Suprapubic skin (tissue), 4 donors: ENCODE results near the gene MUSK. TPM values are rescaled to one million over a fixed set of nuclear protein-coding genes. Genes with fewer than 3 reads are reported as not detected.

Experiments
- DNase-seq, 2 donors: peaks; one replicate each; pipeline ENCODE4 v3.0.0-alpha.2; 2019; ENCODE audit warnings: low spot score in 2 of 2
- H3K27ac ChIP-seq: fragments of 200-600 bp; sonication (generic); one replicate; pipeline ENCODE4 v1.5.1; 2019
- H3K27me3 ChIP-seq: fragments of 200-600 bp; sonication (generic); one replicate; pipeline ENCODE4 v1.5.1; 2019
- H3K36me3 ChIP-seq: fragments of 200-600 bp; sonication (generic); one replicate; pipeline ENCODE4 v1.5.1; 2019
- H3K4me1 ChIP-seq: fragments of 200-600 bp; sonication (generic); one replicate; pipeline ENCODE4 v1.5.1; 2019
- H3K4me3 ChIP-seq: fragments of 200-600 bp; sonication (generic); one replicate; pipeline ENCODE4 v1.5.1; 2019; ENCODE audit warnings: mild to moderate bottlenecking
- H3K9me3 ChIP-seq: fragments of 200-600 bp; sonication (generic); one replicate; pipeline ENCODE4 v1.5.1; 2019
- CTCF ChIP-seq, 2 donors: fragments of 200-600 bp in 1 of 2; fragments of 450-650 bp in 1 of 2; sonication (generic) in 1 of 2; IDR thresholded peaks; one replicate each; pipeline ENCODE4 v1.5.1; 2016 to 2019; ENCODE audit warnings: antibody characterized with exemption in 2 of 2, mild to moderate bottlenecking in 1 of 2, moderate library complexity in 1 of 2
- EP300 ChIP-seq: sonication (generic); formaldehyde crosslinking; IDR thresholded peaks from one replicate; pipeline ENCODE4 v1.6.1; 2017; ENCODE audit warnings: antibody characterized with exemption
- POLR2A ChIP-seq, 2 donors: fragments of 450-650 bp; IDR thresholded peaks; one replicate each; pipeline ENCODE4 v1.6.1; 2017; ENCODE audit warnings: antibody characterized with exemption in 2 of 2, mild to moderate bottlenecking in 2 of 2, moderate library complexity in 2 of 2
- POLR2AphosphoS5 ChIP-seq, 3 donors: sonication (generic); formaldehyde crosslinking; IDR thresholded peaks; one replicate each; pipeline ENCODE4 v1.6.1; 2017; ENCODE audit warnings: antibody characterized with exemption in 3 of 3
- WGBS: methylation state at CpG from one replicate; pipeline ENCODE4 v1.1.5; 2018; 5-methylcytosine and 5-hydroxymethylcytosine counted together
- total RNA-seq, 4 donors: library from RNA; depleted of rRNA; stranded (reverse); fragments of >200 nt; gene quantifications; one replicate each; pipeline ENCODE4 v1.1.0, GENCODE V29; 2016

Gene MUSK
- total RNA-seq, 4 donors from 2014 or later: 0.45 to 1.5 TPM; not detected in 2

DNA sequence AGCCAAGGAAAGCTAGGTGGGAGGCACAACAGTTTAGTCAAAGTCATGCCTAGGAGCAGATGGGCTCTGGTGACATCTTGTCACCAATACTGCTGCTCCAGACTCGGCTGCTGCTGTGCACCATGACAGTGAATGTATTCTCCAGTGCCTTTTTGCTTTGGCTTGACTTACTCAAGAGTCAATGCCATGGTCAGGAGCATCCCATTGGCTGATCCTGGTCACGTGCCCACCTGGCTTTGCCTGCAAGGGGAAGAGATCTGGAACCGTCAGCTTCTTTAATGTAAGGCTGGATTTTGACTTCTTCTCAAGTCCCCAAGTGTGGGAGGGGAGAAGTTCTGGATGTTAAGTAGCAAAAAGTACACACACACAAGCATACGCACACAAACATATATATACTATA lies 19.9 kb upstream of the MUSK start:
- H3K36me3 ChIP-seq: no peaks in the 10 kb centered on the region
- no peaks in the 10 kb centered on the region for H3K27me3 ChIP-seq
- no peak overlapping the region for H3K4me3 ChIP-seq
- peak overlapping the region; percentile 53 for H3K27ac ChIP-seq
- WGBS: 93% methylated on average over 4 of the region's 4 CpGs
- H3K9me3 ChIP-seq: no peaks in the 10 kb centered on the region
- TF ChIP-seq POLR2A (IDR thresholded peaks at IDR 0.05) (no peak), EP300 (no peak), CTCF (IDR thresholded peaks at IDR 0.05) (no peak), POLR2AphosphoS5 (IDR thresholded peaks at IDR 0.05) (no peak)
- DNase-seq: no peak
- peaks cover 3% of the 10 kb centered on the region for H3K4me1 ChIP-seq

DNA sequence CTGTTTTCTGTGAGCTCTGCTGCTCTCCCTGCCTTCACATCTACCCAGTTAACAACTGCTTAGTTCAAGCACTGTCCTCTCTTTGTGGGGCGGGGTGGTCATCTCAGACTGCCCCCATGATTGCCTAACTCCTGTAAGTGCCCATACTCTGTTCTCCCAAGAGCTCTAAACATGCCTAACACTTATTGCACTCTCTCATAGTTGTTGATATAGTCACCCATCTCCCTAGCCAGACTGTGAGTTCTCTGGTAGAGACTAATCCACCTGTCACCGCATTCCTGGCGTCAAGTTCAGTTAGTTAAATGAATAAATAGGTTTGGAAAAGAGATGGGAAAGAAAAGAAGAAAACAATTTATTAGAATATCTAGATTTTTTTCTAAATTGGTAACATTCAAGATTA lies 18.3 kb upstream of the MUSK start:
- Histone ChIP-seq H3K9me3 (no peaks in the 10 kb centered on the region), H3K4me1 (peaks cover 3% of the 10 kb centered on the region), H3K27ac (peak overlapping the region; percentile 78), H3K27me3 (no peaks in the 10 kb centered on the region), H3K36me3 (no peaks in the 10 kb centered on the region), H3K4me3 (no peak overlapping the region)
- TF ChIP-seq EP300 (no peak), POLR2AphosphoS5 (IDR thresholded peaks at IDR 0.05) (peak in 1 of 3 donors; percentile 12)
- peak in 1 of 2 donors; percentile 65 for DNase-seq
- 82% methylated on average over 3 of the region's 3 CpGs for WGBS

DNA sequence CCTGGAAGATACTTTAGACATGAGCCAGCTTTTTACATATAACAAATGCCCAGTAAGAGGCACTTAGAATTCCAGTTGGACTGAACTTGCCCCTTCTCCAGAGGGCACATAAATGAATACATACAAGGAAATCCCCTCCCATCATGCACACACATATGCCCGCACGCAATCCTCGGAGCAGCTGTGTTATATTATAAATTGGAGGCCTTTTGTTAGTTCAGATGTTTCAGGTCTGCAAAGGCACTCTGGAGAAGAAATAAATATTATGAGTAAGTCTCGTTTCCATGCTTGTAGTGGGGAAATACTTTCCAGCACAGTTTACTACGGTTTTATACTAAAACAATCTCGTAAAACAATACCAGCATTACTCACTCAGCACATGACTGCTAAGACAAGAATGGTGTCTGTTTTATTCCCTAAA lies 17.6 kb upstream of the MUSK start:
- Histone ChIP-seq H3K27ac (peak overlapping the region; percentile 81), H3K27me3 (no peaks in the 10 kb centered on the region), H3K4me3 (no peak overlapping the region), H3K9me3 (no peaks in the 10 kb centered on the region), H3K36me3 (no peaks in the 10 kb centered on the region), H3K4me1 (peaks cover 3% of the 10 kb centered on the region)
- peak in 1 of 2 donors; percentile 71 for DNase-seq
- WGBS: 55% methylated on average over 6 of the region's 6 CpGs
- TF ChIP-seq POLR2AphosphoS5 (IDR thresholded peaks at IDR 0.05) (peak in 1 of 3 donors; percentile 42), POLR2A (IDR thresholded peaks at IDR 0.05) (no peak)

- H3K9me3 ChIP-seq: no peaks in the 10 kb centered on the region
- peak in 1 of 3 donors; percentile 56 for TF ChIP-seq POLR2AphosphoS5 (IDR thresholded peaks at IDR 0.05)
- no peak for TF ChIP-seq CTCF (IDR thresholded peaks at IDR 0.05)
- peaks cover 3% of the 10 kb centered on the region for H3K4me1 ChIP-seq
- no peak overlapping the region for H3K4me3 ChIP-seq
- no peaks in the 10 kb centered on the region for H3K27me3 ChIP-seq
- H3K36me3 ChIP-seq: no peaks in the 10 kb centered on the region
- H3K27ac ChIP-seq: peak overlapping the region; percentile 32
- peak in 1 of 2 donors; percentile 81 for DNase-seq
- WGBS: 62% methylated on average over 6 of the region's 6 CpGs
These were observed 12.6 kb upstream of the MUSK start for GRCh38 chr9:110655754-110656641.

DNA sequence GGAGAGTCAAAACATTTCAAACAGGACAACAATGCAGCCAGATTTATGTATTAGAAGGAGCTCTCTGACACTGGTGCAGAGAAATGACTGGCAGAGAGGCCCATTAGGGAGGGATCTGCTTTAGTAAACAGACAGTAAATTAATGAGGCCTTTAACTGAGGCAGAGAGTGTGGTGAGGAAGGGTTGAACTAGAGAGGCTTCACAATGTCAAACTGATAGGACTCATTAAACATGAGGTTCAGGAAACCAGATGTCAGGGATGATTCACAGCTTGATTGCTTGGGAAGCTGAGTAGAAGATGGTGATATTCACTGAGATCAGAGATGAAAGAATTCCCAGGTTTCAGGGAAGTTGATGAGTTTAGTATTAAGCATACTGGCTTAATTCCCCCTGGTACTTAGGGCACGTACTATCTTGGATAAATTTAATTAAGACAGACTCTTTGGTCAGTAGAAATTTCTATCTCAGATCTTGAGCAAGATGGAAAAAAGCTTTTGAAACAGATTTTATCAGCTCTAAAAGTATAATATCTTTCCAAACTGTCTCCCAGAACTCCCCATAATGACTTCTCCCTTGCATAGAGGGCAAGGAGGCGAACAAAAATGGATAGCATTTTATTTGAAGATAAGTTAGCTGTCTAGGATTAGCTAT lies 8.6 kb upstream of the MUSK start:
- H3K9me3 ChIP-seq: no peaks in the 10 kb centered on the region
- H3K4me3 ChIP-seq: no peak overlapping the region
- H3K27me3 ChIP-seq: no peaks in the 10 kb centered on the region
- H3K27ac ChIP-seq: no peak overlapping the region
- no peaks in the 10 kb centered on the region for H3K36me3 ChIP-seq
- no peak for DNase-seq
- 77% methylated on average over 2 of the region's 2 CpGs for WGBS
- H3K4me1 ChIP-seq: no peaks in the 10 kb centered on the region
- TF ChIP-seq POLR2AphosphoS5 (IDR thresholded peaks at IDR 0.05) (no peak), CTCF (IDR thresholded peaks at IDR 0.05) (no peak), EP300 (no peak), POLR2A (IDR thresholded peaks at IDR 0.05) (no peak)

- H3K4me3 ChIP-seq: no peak overlapping the region
These were observed 842 bp downstream of the MUSK start for GRCh38 chr9:110669433-110669832.

More at GRCh38 chr9:110669433-110669832, 842 bp downstream of the MUSK start:
- no peaks in the 10 kb centered on the region for H3K27me3 ChIP-seq
- peaks cover 4% of the 10 kb centered on the region for H3K4me1 ChIP-seq
- no peak overlapping the region for H3K27ac ChIP-seq
- no peaks in the 10 kb centered on the region for H3K9me3 ChIP-seq
- TF ChIP-seq CTCF (IDR thresholded peaks at IDR 0.05): no peak
- no peak for TF ChIP-seq POLR2A (IDR thresholded peaks at IDR 0.05)
- TF ChIP-seq POLR2AphosphoS5 (IDR thresholded peaks at IDR 0.05): no peak
- no peak for TF ChIP-seq EP300
- H3K36me3 ChIP-seq: no peaks in the 10 kb centered on the region
- no peak for DNase-seq
- 48% methylated on average over 5 of the region's 5 CpGs for WGBS
